GM19023 (cell line): ENCODE data around the gene UBE2V1.
"Not testable (repeated sequence)": the region's sequence is repeated elsewhere in the genome, so short reads cannot be mapped to it uniquely, and the experiment has no call there.

Experiments used
- ATAC-seq: cut with Tn5 transposase; IDR thresholded peaks from one replicate; pipeline ENCODE4 v1.9.1; 2021; ENCODE audit warnings: mild to moderate bottlenecking, moderate library complexity; ENCODE audit not compliant: unreplicated experiment

The UBE2V1 gene

GRCh38 chr20:50097843-50098242 lies 15.1 kb downstream of the UBE2V1 start:
- ATAC-seq = no peak

GRCh38 chr20:50096237-50096636 lies 16.7 kb downstream of the UBE2V1 start:
- ATAC-seq = no peak

- no peak for ATAC-seq
Observed at GRCh38 chr20:50095476-50096078, 17.4 kb downstream of the UBE2V1 start.

DNA sequence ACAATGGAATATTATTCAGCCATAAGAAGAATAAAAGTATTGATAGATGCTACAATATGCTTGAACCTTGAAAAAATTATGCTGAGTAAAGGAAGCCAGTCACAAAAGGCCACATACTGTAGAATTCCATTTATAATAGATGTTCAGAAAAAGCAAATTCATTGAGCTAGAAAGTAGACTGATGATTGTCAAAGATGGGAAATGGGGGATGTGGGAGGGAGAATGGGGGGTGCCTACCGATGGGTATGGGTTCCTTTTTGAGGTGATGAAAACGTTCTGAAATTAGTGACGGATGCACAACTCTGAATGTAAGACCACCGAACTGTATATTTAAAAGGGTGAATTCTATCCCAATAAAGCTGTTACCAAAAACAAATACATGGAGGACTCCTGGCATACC lies 18.4 kb downstream of the UBE2V1 start:
- ATAC-seq = no peak

- ATAC-seq = no peak
Observed at GRCh38 chr20:50093240-50093639, 19.7 kb downstream of the UBE2V1 start.

DNA sequence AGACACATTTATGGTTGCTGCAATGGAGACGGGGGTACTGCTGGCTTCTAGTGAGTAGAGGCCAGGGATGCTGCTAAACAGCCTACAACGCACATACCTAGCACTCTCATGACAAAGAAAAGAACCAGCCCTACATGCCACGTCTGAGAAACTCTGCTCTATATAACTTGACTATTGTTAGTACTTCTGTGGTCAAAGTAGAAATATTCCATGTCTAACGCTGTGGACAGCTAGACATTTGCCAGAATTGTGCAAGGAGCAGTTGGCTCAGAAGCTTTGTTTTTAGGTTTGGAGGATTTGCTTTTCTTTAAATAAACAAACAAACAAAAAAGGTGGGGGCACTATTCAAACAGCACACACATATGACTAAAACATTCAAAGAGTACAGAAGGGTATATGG lies 20.5 kb downstream of the UBE2V1 start:
- ATAC-seq = no peak

DNA sequence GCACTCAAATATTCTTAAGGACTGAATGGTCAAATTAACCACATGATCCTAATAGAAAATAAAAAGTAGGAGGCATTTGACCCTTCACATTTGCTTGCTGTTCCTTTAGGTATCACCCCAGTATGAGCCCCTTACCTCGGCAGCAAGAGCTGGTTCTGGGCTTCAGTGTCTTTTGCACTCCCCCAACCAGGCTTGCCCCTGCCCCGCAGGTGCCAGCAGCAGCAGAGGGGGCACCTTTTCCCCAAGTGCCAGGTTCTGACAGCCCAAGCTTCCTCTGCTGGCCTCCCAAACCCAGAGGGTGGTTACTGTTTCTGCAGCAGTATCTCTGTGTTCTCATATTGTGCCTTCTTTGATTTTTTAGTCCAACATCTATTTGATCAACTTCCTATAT lies 23.2 kb downstream of the UBE2V1 start:
- no peak for ATAC-seq

- ATAC-seq = no peak
Observed at GRCh38 chr20:50089140-50089786, 23.7 kb downstream of the UBE2V1 start.

DNA sequence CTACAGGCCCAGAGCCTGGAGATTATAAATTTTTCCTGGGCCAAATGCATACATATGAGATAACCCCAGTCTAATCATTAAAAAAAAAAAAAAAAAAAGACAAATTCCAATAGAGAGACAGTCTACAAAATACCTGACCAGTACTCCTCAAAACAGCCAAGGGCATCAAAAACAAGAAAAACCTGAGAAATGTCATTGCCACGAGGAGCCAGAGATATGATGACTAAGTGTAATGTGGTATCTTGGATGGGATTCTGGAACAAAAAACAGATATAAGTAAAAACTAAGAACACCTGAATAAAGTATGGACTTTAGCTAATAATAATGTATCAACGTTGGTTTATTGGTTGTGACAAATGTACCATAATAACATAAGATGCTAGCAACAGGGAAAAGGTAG lies 24.9 kb downstream of the UBE2V1 start:
- no peak for ATAC-seq

- ATAC-seq = no peak
Observed at GRCh38 chr20:50085481-50086365, 27.2 kb downstream of the UBE2V1 start.

DNA sequence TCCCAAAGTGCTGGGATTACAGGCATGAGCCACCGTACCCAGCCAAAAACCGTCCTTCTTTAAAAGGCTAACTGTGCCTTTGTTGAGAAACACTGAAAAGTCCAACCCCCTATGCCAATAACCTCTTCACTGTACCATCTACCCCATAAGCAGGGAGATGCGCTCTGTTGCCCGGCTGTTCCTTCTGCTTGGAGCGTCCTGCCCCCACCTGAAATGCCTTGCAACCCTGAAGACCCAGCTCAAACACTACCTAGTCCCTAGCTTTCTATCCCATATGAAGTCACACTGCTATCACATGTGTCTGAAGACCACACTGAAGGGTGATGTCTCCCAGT lies 27.8 kb downstream of the UBE2V1 start:
- no peak for ATAC-seq

GRCh38 chr20:50083034-50083433 lies 29.9 kb downstream of the UBE2V1 start:
- ATAC-seq = no peak

GRCh38 chr20:50082056-50082455 lies 30.9 kb downstream of the UBE2V1 start:
- ATAC-seq = not testable (repeated sequence)

DNA sequence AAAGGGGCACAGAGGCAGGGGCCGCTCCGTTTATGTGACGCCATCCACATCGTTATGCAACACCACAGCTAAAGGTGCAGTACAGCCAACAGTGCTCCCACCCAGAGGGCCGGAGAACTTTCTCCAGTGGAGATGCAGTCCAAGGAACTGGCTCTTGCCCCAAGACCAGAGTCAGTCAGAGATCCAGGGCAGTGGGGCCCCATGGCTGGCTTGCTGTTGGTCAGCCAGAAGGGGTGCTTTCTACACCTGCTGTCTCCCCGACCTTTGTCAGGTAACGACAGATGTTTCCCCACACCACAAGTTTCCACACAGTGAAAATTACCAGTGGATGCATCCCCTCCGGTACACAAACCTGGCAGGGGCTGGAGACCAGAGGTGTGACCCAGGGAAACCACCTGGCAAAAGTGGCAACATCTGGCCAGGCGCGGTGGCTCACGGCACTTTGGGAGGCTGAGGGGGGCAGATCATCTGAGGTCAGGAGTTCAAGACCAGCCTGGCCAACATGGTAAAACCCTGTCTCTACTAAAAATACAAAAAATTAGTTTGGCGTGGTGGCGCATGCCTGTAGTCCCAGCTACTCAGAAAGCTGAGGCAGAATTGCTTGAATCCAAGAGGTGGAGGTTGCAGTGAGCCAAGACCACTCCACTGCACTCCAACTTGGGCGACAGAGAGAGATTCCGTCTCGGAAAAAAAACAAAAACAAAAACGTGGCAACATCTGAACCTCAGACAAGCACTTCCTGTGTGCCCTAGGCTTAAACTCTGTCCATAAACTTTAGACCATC lies 34.9 kb downstream of the UBE2V1 start:
- ATAC-seq = no peak

GRCh38 chr20:50073500-50073899 lies 39.5 kb downstream of the UBE2V1 start:
- no peak for ATAC-seq

DNA sequence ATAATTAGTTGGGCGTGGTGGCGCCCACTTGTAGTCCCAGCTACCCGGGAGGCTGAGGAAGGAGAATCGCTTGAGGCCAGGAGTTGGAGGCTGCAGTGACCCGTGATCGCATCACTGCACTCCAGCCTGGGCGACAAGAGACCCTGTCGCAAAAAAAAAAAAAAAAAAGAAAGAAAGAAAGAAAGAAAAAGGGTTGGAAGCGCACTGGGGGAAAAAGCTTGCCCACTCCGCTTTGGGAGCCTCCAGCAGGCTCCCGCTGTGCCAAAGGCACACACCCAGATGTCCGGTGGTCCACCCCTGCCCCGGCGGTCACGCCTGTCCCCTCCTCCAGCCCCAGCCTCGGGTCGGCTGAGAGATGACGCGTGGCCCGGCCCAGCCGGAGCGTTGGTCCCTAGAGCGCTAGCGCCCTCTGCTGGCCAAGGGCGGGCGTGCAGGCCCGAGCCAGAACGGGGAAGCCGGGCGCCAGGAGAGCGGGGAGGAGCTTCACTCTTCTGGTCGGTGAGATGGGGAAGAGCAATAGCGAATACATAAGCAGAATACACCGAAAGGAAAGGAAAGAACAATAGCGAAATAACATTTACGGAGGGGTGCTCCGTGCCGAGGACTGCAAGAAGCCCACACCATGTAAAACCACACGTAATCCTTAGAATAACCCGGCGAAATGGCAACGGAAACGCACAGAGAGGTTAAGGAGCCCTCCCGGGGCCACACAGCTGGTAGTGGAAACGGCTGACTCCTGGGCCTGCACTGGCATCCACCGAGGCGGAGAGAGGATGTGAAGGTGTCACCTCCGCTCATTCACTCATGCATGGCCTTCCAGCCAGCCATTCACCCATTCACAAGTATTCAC lies 41.7 kb downstream of the UBE2V1 start:
- ATAC-seq = peak; percentile 85

DNA sequence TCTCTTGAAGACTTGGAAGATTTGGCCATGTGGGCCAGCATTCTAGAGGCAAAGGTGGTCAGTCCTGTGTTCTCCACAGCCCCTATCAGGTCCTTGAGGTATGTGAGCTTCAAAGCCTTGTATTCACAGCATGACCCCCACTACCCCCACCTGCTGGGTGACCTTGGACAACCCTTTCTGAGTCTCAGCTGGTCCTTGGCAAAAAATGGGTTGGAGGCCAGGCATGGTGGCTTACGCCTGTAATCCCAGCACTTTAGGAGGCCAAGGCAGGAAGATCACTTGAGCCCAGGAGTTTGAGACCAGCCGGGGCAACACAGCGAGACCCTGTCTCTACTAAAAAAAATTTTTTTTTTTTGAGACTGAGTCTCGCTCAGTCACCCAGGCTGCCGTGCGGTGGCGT lies 42.6 kb downstream of the UBE2V1 start:
- ATAC-seq = no peak

GRCh38 chr20:50068041-50068651 lies 44.8 kb downstream of the UBE2V1 start:
- ATAC-seq = no peak

- no peak for ATAC-seq
Observed at GRCh38 chr20:50067461-50067860, 45.5 kb downstream of the UBE2V1 start.

DNA sequence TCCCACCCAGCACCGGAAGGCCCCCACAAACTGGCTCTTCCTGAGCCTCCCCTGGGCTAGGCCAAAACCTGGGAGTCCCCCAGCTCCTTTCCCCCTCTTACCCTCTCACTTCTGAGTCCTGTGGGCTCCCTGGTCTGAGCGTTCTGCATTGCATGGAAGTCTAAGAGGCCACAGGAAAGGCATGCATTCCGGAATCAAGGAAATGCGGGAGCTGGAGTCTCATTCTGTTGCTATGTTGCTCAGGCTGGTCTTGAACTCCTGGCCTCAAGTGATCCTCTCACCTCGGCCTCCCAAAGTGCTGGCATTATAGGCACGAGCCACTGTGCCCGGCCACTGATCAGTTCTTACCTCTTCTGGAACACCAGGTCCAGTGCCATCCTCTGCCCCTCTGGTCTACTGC lies 45.9 kb downstream of the UBE2V1 start:
- ATAC-seq = no peak
